DMS114 treated with DMSO at 0.1 percent for 48 hours (cell line): ENCODE data around the gene PPP1R26.
"Not testable (repeated sequence)": the region's sequence is repeated elsewhere in the genome, so short reads cannot be mapped to it uniquely, and the experiment has no call there.

ENCODE experiments used
- DNase-seq: peaks from one replicate; lab custom pipeline; 2025; ENCODE audit not compliant: unreplicated experiment; lab: John Stamatoyannopoulos, UW

PPP1R26 gene

GRCh38 chr9:135535631-135536030 lies 56.0 kb downstream of the PPP1R26 start:
- DNase-seq, result not testable (repeated sequence)

- DNase-seq, result no peak
Measured at GRCh38 chr9:135536216-135536615, 56.6 kb downstream of the PPP1R26 start.
